Measurements from ENCODE around the gene OGFOD2. TPM values are rescaled to one million over a fixed set of nuclear protein-coding genes. Genes with fewer than 3 reads are reported as not detected.

OGFOD2 gene
- total RNA-seq, 1 experiment from 2014 or later: 21.6 TPM

- Mint-ChIP-seq H3K9me3 (ENCODE audit: unreplicated experiment) (no peaks in the 10 kb centered on the region), H3K36me3 (ENCODE audit: insufficient read depth, unreplicated experiment) (peaks cover 17% of the 10 kb centered on the region), H3K27me3 (ENCODE audit: insufficient read depth, unreplicated experiment) (no peaks in the 10 kb centered on the region), H3K4me1 (ENCODE audit: low read depth, unreplicated experiment) (peaks cover 6% of the 10 kb centered on the region), H3K4me3 (ENCODE audit: unreplicated experiment) (no peak overlapping the region), H3K27ac (ENCODE audit: unreplicated experiment) (no peak overlapping the region)
- TF ChIP-seq CTCF (IDR thresholded peaks at IDR 0.05; ENCODE audit: insufficient read depth in 1 of 2, low read depth in 1 of 2, low read length in 1 of 2, severe bottlenecking in 1 of 2, unreplicated experiment in 1 of 2): no peak
- intact Hi-C loops (cut with micrococcal nuclease; ENCODE audit: unreplicated experiment): loop anchor here (10.0 kb wide), 1 partner anchor 158 kb away; no protein-coding TSS in a partner anchor
- DNase-seq: no peak
- ChIA-PET CTCF (no interaction called here), POLR2A (no interaction called here)
- BruUV-seq (replicated peaks): no TSS peak
- H3K27me3 ChIP-seq (replicated peaks; ENCODE audit: control insufficient read depth, insufficient read depth, low read length): no peaks in the 10 kb centered on the region
- no peak overlapping the region for H3K4me3 ChIP-seq (ENCODE audit: low read depth, low read length)
- peaks cover 6% of the 10 kb centered on the region; the same call in 1 of the 2 replicates for H3K4me1 ChIP-seq
- no peaks in the 10 kb centered on the region for H3K36me3 ChIP-seq (ENCODE audit: control insufficient read depth, insufficient read depth, low read length)
- H3K9me3 ChIP-seq: no peaks in the 10 kb centered on the region
These were observed 11.3 kb downstream of the OGFOD2 start for GRCh38 chr12:122986258-122986871.

GRCh38 chr12:122987086-122987951, 12.3 kb downstream of the OGFOD2 start:
- Histone ChIP-seq H3K36me3 (ENCODE audit: control insufficient read depth, insufficient read depth, low read length) (no peaks in the 10 kb centered on the region), H3K4me1 (no peaks in the 10 kb centered on the region; the same call in 1 of the 2 replicates), H3K4me3 (ENCODE audit: low read depth, low read length) (no peak overlapping the region), H3K27me3 (replicated peaks; ENCODE audit: control insufficient read depth, insufficient read depth, low read length) (no peaks in the 10 kb centered on the region), H3K9me3 (no peaks in the 10 kb centered on the region)
- ChIA-PET POLR2A (no interaction called here), CTCF (no interaction called here)
- no TSS peak for BruUV-seq (replicated peaks)
- no peaks in the 10 kb centered on the region for H3K27me3 Mint-ChIP-seq (ENCODE audit: insufficient read depth, unreplicated experiment)
- no peaks in the 10 kb centered on the region for H3K9me3 Mint-ChIP-seq (ENCODE audit: unreplicated experiment)
- H3K27ac Mint-ChIP-seq (ENCODE audit: unreplicated experiment): no peak overlapping the region
- no peak overlapping the region for H3K4me3 Mint-ChIP-seq (ENCODE audit: unreplicated experiment)
- peaks cover 17% of the 10 kb centered on the region for H3K36me3 Mint-ChIP-seq (ENCODE audit: insufficient read depth, unreplicated experiment)
- no peak for TF ChIP-seq CTCF (IDR thresholded peaks at IDR 0.05; ENCODE audit: insufficient read depth in 1 of 2, low read depth in 1 of 2, low read length in 1 of 2, severe bottlenecking in 1 of 2, unreplicated experiment in 1 of 2)
- DNase-seq: no peak
- intact Hi-C loops (cut with micrococcal nuclease; ENCODE audit: unreplicated experiment): loop anchor here (10.0 kb wide), 1 partner anchor 157 kb away; no protein-coding TSS in a partner anchor
- H3K4me1 Mint-ChIP-seq (ENCODE audit: low read depth, unreplicated experiment): peaks cover 6% of the 10 kb centered on the region

GRCh38 chr12:122988036-122988435, 13.0 kb downstream of the OGFOD2 start:
- ChIA-PET POLR2A (no interaction called here), CTCF (no interaction called here)
- intact Hi-C loops (cut with micrococcal nuclease; ENCODE audit: unreplicated experiment): loop anchor here (10.0 kb wide), 1 partner anchor 157 kb away; no protein-coding TSS in a partner anchor

More at GRCh38 chr12:122988036-122988435, 13.0 kb downstream of the OGFOD2 start:
- Histone ChIP-seq H3K4me3 (ENCODE audit: low read depth, low read length) (no peak overlapping the region), H3K9me3 (no peaks in the 10 kb centered on the region), H3K36me3 (ENCODE audit: control insufficient read depth, insufficient read depth, low read length) (no peaks in the 10 kb centered on the region), H3K27me3 (replicated peaks; ENCODE audit: control insufficient read depth, insufficient read depth, low read length) (no peaks in the 10 kb centered on the region), H3K4me1 (no peaks in the 10 kb centered on the region)
- peaks cover 5% of the 10 kb centered on the region for H3K4me1 Mint-ChIP-seq (ENCODE audit: low read depth, unreplicated experiment)
- no peak overlapping the region for H3K4me3 Mint-ChIP-seq (ENCODE audit: unreplicated experiment)
- H3K27me3 Mint-ChIP-seq (ENCODE audit: insufficient read depth, unreplicated experiment): no peaks in the 10 kb centered on the region
- no TSS peak for BruUV-seq (replicated peaks)
- no peak for DNase-seq
- H3K27ac Mint-ChIP-seq (ENCODE audit: unreplicated experiment): no peak overlapping the region
- peaks cover 12% of the 10 kb centered on the region for H3K36me3 Mint-ChIP-seq (ENCODE audit: insufficient read depth, unreplicated experiment)
- no peaks in the 10 kb centered on the region for H3K9me3 Mint-ChIP-seq (ENCODE audit: unreplicated experiment)
- TF ChIP-seq CTCF (IDR thresholded peaks at IDR 0.05; ENCODE audit: insufficient read depth in 1 of 2, low read depth in 1 of 2, low read length in 1 of 2, severe bottlenecking in 1 of 2, unreplicated experiment in 1 of 2): no peak

Data from Caco-2 (cell line).